RWPE2 (cell line): ENCODE data around the gene AXIN2.

Experiments
- ATAC-seq: fragments of 200-7000 bp; cut with Tn5 transposase; 3 replicates; pipeline ENCODE4 v1.9.1; 2021; ENCODE audit warnings: low read depth
- DNase-seq: peaks from one replicate; pipeline ENCODE4 v3.0.0-alpha.2; 2020; ENCODE audit warnings: low spot score
- H3K27ac ChIP-seq: fragments of 450-650 bp; 2 replicates; pipeline ENCODE4 v1.5.1; 2017; ENCODE audit warnings: mild to moderate bottlenecking; ENCODE audit not compliant: poor library complexity, severe bottlenecking
- H3K27me3 ChIP-seq: fragments of 250-450 bp; sonication (Bioruptor Pico); 2 replicates; pipeline ENCODE4 v1.5.1; 2021; ENCODE audit warnings: mild to moderate bottlenecking, moderate library complexity; ENCODE audit not compliant: insufficient read depth, poor library complexity, severe bottlenecking
- H3K36me3 ChIP-seq: fragments of 250-450 bp; sonication (Bioruptor Pico); 2 replicates; pipeline ENCODE4 v1.5.1; 2020; ENCODE audit warnings: low read depth, mild to moderate bottlenecking, moderate library complexity
- H3K4me1 ChIP-seq: fragments of 250-450 bp; sonication (Bioruptor Pico); 2 replicates; pipeline ENCODE4 v1.5.1; 2021; ENCODE audit warnings: mild to moderate bottlenecking, moderate library complexity; ENCODE audit not compliant: insufficient read depth, poor library complexity, severe bottlenecking
- H3K4me3 ChIP-seq: fragments of 250-450 bp; sonication (Bioruptor Pico); 2 replicates; pipeline ENCODE4 v1.5.1; 2021; ENCODE audit warnings: mild to moderate bottlenecking, moderate library complexity; ENCODE audit not compliant: severe bottlenecking
- H3K9me3 ChIP-seq: fragments of 250-450 bp; sonication (Bioruptor Pico); 2 replicates; pipeline ENCODE4 v1.5.1; 2021; ENCODE audit warnings: mild to moderate bottlenecking, moderate library complexity; ENCODE audit not compliant: severe bottlenecking
- CTCF ChIP-seq: fragments of 450-650 bp; IDR thresholded peaks from one replicate; pipeline ENCODE4 v1.5.1; 2017; ENCODE audit warnings: mild to moderate bottlenecking, moderate library complexity; ENCODE audit not compliant: poor library complexity, severe bottlenecking

Gene AXIN2

GRCh38 chr17:65595071-65595656 lies 33.7 kb upstream of the AXIN2 start:
- Histone ChIP-seq H3K27ac (no peak overlapping the region), H3K36me3 (no peaks in the 10 kb centered on the region), H3K4me3 (no peak overlapping the region), H3K4me1 (no peaks in the 10 kb centered on the region), H3K27me3 (peaks cover 4% of the 10 kb centered on the region), H3K9me3 (peaks cover 1% of the 10 kb centered on the region)
- DNase-seq (no peak), ATAC-seq (no peak)
- no peak for TF ChIP-seq CTCF

- no peaks in the 10 kb centered on the region for H3K36me3 ChIP-seq
- DNase-seq (no peak), ATAC-seq (peak; percentile 53; the same call in 2 of the 3 replicates)
- H3K9me3 ChIP-seq = no peaks in the 10 kb centered on the region
- peaks cover 2% of the 10 kb centered on the region for H3K27me3 ChIP-seq
- no peaks in the 10 kb centered on the region for H3K4me1 ChIP-seq
- TF ChIP-seq CTCF = no peak
- H3K27ac ChIP-seq = no peak overlapping the region
- no peak overlapping the region for H3K4me3 ChIP-seq
These were observed 32.7 kb upstream of the AXIN2 start for GRCh38 chr17:65593855-65594845.

GRCh38 chr17:65593092-65593854 lies 31.8 kb upstream of the AXIN2 start:
- no peak overlapping the region for H3K4me3 ChIP-seq
- no peaks in the 10 kb centered on the region for H3K4me1 ChIP-seq
- H3K27ac ChIP-seq = no peak overlapping the region
- ATAC-seq = no peak
- no peak for TF ChIP-seq CTCF
- no peaks in the 10 kb centered on the region for H3K36me3 ChIP-seq
- peaks cover 2% of the 10 kb centered on the region for H3K27me3 ChIP-seq
- no peak for DNase-seq
- no peaks in the 10 kb centered on the region for H3K9me3 ChIP-seq

- ATAC-seq (no peak), DNase-seq (no peak)
- Histone ChIP-seq H3K36me3 (no peaks in the 10 kb centered on the region), H3K9me3 (no peaks in the 10 kb centered on the region), H3K4me1 (no peaks in the 10 kb centered on the region), H3K27ac (no peak overlapping the region), H3K4me3 (no peak overlapping the region), H3K27me3 (peaks cover 2% of the 10 kb centered on the region)
- no peak for TF ChIP-seq CTCF
These were observed 30.9 kb upstream of the AXIN2 start for GRCh38 chr17:65592125-65592965.
